ENCODE data around the gene GGA1. TPM values are rescaled to one million over a fixed set of nuclear protein-coding genes. Genes with fewer than 3 reads are reported as not detected.

GGA1 gene
- total RNA-seq, 2 donors from 2014 or later: 45.7 to 90.2 TPM

GRCh38 chr22:37569009-37569920 lies 39.4 kb upstream of the GGA1 start:
- H3K4me1 ChIP-seq: peaks cover 26% of the 10 kb centered on the region
- peaks cover 3% of the 10 kb centered on the region for H3K36me3 ChIP-seq
- TF ChIP-seq CTCF (IDR thresholded peaks at IDR 0.05): no peak

GRCh38 chr22:37569921-37570660 lies 38.5 kb upstream of the GGA1 start:
- peaks cover 3% of the 10 kb centered on the region for H3K36me3 ChIP-seq
- no peak for TF ChIP-seq CTCF (IDR thresholded peaks at IDR 0.05)
- intact Hi-C loops (cut with DNase I): no loop called here
- no peak overlapping the region for H3K4me3 ChIP-seq
- peak; percentile 76 for DNase-seq
- peaks cover 23% of the 10 kb centered on the region for H3K4me1 ChIP-seq
- peak overlapping the region; percentile 26 to 72 for H3K9ac ChIP-seq (ENCODE audit: low read depth in 2 of 2, low read length in 2 of 2)
- H3K27me3 ChIP-seq: no peaks in the 10 kb centered on the region
- peak overlapping the region; percentile 73 for H3K27ac ChIP-seq
- H3K9me3 ChIP-seq: no peaks in the 10 kb centered on the region

More at GRCh38 chr22:37569009-37569920, 39.4 kb upstream of the GGA1 start:
- H3K4me3 ChIP-seq: no peak overlapping the region
- peak overlapping the region; percentile 73 for H3K27ac ChIP-seq
- no peaks in the 10 kb centered on the region for H3K27me3 ChIP-seq
- no peaks in the 10 kb centered on the region for H3K9me3 ChIP-seq
- H3K9ac ChIP-seq (ENCODE audit: low read depth in 2 of 2, low read length in 2 of 2): peak overlapping the region; percentile 61 to 72
- intact Hi-C loops (cut with DNase I): no loop called here
- DNase-seq: peak; percentile 93

- H3K27ac ChIP-seq: peak overlapping the region; percentile 73
- no peak overlapping the region for H3K4me3 ChIP-seq
- H3K36me3 ChIP-seq: peaks cover 3% of the 10 kb centered on the region
- intact Hi-C loops (cut with DNase I): no loop called here
- H3K9ac ChIP-seq (ENCODE audit: low read depth in 2 of 2, low read length in 2 of 2): peak overlapping the region in 1 of 2 donors; percentile 72
- TF ChIP-seq CTCF (IDR thresholded peaks at IDR 0.05): no peak
- no peak for DNase-seq
- no peaks in the 10 kb centered on the region for H3K9me3 ChIP-seq
- peaks cover 23% of the 10 kb centered on the region for H3K4me1 ChIP-seq
- H3K27me3 ChIP-seq: no peaks in the 10 kb centered on the region
Measured at GRCh38 chr22:37570661-37570976, 38.0 kb upstream of the GGA1 start.

DNA sequence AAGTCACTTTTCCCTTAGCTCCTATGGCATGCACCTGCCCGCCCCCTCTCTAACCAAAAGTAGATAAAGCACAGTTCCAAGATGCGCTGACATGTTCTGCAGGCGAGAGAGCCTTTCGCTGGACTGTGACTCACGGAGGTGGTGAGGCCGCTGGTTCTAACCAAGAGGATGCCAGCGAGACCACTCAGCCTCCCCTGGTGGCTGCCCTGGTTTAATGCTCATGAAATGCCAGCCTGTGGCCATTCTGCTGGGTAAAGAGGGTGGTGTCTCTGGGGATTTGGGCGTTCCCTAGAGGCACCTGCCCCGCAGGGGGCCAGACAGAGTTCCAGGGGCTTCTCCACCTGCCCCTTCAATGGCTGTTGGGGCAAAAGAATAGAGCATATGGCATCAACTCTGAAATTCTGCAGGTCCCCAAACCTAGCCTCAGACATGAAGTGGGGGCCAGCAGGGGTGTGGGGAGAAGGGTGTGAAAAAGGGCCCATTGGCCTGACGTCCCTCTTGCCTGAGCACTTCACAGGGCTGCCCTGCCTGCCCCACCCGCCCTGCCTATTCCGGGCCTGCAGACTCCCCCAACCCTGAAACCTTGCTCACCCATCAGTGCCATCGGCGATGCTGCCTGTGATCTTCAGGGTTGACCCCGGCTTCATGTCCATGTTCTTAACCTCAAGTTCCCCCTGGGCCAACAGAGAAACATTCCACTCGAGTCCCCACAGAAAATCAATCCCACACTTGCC lies 37.2 kb upstream of the GGA1 start:
- H3K4me1 ChIP-seq: peaks cover 18% of the 10 kb centered on the region
- H3K36me3 ChIP-seq: no peaks in the 10 kb centered on the region

More for the DNA sequence above, 37.2 kb upstream of the GGA1 start:
- DNase-seq: no peak
- intact Hi-C loops (cut with DNase I): no loop called here
- Histone ChIP-seq H3K4me3 (no peak overlapping the region), H3K9me3 (no peaks in the 10 kb centered on the region), H3K27ac (peak overlapping the region; percentile 73), H3K27me3 (no peaks in the 10 kb centered on the region), H3K9ac (ENCODE audit: low read depth in 2 of 2, low read length in 2 of 2) (peak overlapping the region in 1 of 2 donors; percentile 72)
- TF ChIP-seq CTCF (IDR thresholded peaks at IDR 0.05): no peak
